ENCODE results near the gene TSPAN9.

The TSPAN9 gene

GRCh38 chr12:3250576-3250975 is 173.4 kb downstream of the TSPAN9 start:
- DNase-seq (ENCODE audit: low read depth in 2 of 2): no peak

DNA sequence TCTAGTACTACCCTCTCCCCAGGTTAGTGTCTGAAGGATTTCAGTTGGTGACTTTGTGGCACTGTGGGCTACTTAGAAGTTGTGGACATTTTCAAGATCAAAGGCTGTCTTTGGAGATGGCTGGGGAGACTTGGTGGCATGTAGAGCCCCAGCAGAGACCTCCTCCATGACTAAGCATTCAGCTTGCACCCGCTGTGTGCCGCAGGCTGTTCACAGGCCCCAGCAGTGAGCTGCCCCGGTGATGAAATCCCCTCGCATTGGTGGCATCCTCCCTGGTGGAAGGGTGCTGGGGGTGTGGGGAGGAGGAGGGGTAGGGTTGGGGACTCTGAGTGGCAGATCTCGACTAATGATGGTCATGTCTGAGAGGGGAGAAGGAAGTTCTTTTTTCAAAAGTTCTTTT is 173.9 kb downstream of the TSPAN9 start:
- DNase-seq (ENCODE audit: low read depth in 2 of 2): no peak

DNA sequence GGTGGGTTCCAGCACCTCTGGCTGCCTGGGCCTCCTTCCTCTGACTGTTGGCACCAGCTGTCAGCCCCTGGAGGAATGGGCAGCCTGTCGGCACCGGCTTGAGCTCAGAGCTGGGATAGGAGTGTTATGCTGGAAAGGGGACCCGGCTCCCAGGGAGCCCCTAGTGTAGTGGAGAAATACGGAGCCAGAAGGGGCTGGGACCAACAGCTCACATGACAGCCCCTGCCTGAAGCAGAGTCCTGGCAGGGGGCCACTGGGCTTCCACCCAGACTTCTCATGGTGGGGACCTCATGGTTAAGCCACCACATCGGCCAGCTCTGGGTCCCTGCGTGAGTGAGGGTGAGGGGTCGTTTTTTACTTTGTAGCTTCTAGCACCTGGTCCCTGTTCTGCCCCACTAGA is 174.5 kb downstream of the TSPAN9 start:
- no peak for DNase-seq (ENCODE audit: low read depth in 2 of 2)

GRCh38 chr12:3252450-3252891 is 175.3 kb downstream of the TSPAN9 start:
- no peak for DNase-seq (ENCODE audit: low read depth in 2 of 2)

DNA sequence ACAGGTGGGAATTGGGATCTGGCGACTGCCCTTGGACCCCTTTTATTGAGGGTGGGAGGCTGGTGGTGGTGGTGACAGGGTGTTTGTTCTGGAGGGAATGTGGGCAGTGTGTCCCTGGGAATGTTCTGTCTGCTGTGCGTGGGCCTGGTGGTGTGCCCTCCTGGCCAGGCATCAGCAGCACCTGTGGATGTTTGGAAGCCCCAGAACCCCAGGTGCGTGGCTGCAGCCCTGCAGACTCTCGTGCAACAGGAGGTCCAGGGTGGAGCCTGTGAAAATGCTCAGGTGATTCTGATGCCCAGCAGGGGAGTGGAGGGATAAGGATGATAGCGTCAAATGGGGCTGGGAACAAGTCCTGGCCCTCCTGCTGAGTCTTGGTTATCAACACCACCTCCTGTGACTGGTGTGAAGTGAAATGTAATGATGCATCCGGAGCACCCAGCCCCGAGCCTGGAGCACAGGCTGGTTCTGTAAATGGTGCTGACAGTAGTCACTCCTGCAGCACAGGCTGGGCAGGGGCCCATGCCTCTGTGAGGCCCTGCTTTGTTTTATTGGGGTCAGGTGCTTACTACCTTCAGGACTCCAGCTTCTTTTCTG is 176.6 kb downstream of the TSPAN9 start:
- no peak for DNase-seq (ENCODE audit: low read depth in 2 of 2)

GRCh38 chr12:3255057-3255456 is 177.9 kb downstream of the TSPAN9 start:
- no peak for DNase-seq (ENCODE audit: low read depth in 2 of 2)

DNA sequence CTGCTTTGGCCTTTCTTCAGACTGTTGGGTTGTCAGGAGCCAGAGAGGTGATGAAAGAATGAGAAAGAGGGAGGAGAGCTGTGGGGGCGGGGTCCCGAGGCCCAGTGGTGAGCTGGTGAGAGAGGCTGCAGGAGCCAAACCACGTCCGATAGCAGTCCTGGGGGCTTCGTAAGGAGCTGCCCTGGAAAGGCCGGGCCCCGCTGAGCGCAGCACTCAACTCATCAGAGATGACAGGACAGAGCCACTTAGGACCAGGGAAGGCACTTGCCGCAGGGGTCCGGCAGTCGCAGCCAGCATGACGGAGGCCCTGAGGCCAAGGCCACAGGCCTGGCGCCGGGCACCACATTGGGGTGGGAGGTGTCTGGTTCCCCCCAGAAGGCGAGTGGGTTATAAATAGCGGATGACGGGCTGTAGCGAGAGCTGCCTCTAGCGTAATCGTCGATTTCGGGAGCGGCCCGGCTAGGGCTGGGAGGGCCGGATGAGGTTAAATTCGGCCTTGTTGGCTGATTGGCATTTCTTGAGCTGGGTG is 179.0 kb downstream of the TSPAN9 start:
- DNase-seq (ENCODE audit: low read depth in 2 of 2): no peak

- no peak for DNase-seq (ENCODE audit: low read depth in 2 of 2)
Observed at GRCh38 chr12:3257411-3257810, 180.2 kb downstream of the TSPAN9 start.

DNA sequence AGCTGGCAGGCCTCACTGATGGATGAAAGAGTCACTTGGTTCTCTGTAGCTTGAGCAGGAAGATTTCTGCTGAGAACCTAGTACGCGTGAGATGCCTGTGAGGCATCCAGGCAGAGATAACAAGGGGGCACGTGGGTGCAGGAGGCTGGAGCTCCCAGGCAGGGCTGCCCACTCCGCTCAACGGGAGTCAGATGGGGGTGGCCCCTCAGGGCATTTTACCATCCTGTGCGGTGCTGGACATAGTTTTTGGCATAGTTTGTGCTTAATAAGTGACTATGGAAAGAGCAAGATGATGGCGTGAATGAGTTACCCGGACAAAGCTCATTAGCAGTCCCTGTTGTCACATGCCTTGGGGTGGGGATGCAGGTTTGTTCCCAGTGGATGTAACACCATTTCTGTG is 182.8 kb downstream of the TSPAN9 start:
- no peak for DNase-seq (ENCODE audit: low read depth in 2 of 2)

GRCh38 chr12:3261782-3262359 is 184.7 kb downstream of the TSPAN9 start:
- no peak for DNase-seq (ENCODE audit: low read depth in 2 of 2)

DNA sequence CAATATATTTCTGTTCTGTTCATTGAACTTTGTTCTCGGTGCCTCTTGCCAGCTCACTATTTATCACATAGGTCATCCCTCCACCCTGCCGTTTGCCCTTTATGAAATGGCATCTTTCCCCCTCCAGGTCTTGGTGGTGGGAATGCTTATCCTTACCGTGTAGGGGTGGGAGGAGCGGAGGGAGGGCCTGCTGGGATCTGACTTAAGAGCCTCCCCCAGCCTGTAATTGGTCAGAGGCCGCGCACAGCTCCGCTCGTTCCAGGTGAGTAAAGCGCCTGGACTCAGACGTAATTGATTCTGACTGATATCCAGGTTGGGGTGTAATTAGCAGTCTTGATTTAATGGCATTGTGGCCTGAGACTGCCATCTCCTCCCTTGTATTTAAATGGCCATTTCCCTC is 185.3 kb downstream of the TSPAN9 start:
- no peak for DNase-seq (ENCODE audit: low read depth in 2 of 2)

GRCh38 chr12:3263282-3263681 is 186.1 kb downstream of the TSPAN9 start:
- no peak for DNase-seq (ENCODE audit: low read depth in 2 of 2)

DNA sequence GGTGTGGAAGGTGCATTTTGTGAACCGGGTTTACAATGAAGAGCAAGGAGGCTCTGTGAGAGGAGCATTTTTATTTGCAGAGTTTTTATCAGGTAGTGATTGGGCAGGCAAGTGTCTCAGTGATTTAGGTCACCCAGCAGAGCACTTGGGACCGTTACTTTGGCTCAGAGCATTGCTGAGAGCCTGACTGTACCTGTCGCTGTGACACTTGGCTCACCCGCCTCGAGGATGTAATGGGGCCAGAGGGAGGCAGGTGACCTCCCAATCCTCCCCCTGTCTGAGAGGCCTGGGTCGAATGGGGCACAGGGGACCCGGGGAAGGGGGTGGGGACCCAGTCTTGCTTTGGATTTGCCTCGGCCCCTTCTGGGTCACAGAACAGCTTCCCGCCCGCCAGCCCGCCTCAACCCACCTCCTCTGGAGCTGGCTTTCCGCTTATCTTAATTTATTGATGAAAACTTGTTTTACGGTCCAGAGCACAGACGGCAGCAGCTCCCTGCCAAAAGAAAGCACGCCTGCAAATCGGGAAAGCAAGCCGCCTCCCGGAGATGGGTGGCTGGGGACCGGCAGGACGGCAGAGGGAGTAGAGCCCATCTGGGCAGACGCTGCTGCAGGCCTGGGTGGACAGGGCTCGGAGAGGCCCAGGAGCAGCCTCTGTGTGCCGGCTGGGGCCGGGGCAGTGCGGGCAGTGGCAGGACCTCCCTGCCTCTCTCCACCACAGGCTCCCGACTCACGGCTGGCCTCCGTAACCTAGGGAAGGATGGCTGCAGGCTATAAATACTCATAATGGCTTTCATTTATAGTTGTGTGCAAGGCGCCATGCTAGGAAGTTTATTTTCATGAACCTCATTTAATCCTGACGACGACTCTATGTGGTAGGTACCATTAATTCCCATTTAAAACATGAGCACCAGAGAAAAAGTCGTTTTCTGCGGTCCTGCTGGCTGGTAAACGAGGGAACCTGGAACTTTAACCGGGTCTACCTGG is 187.1 kb downstream of the TSPAN9 start:
- DNase-seq (ENCODE audit: low read depth in 2 of 2): no peak

DNA sequence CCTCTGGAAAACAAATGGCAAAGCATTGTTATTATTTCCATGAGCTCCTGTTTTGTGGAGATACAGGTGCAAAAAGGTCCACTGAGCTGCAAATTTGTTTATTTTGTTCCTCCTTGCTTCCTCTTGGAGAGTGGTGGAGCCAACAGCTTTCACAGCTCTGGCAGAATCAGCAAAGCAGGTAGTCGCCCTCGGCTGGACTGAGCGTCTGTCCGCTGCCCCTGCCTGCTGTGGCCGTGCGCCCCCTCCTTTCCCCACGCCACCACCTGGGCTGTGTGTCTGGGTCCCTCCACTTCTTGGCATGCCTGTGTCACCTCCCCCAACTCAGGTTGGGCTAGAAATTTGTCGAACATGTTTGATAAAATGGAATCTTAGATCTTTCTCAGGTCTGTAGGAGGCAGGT is 188.2 kb downstream of the TSPAN9 start:
- DNase-seq (ENCODE audit: low read depth in 2 of 2): no peak

DNA sequence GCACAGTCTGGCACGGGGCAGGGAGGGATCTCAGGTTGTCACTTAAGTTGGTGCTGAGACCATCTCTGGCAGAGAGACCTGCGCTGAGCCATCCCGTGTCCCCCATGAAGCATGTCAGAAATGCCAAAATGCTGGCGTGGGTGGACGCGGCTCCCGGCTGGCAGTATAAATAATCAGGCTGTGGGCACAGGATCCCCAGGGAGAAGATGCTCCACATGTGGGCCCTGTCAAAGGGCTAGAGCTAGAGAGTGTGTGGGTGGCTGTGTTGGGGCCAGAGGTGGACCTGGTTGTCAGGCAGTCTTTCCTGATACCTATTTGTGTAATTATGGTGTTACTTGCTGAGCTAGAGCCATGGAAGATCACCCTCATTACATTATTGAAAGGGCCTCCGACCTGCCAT is 189.5 kb downstream of the TSPAN9 start:
- DNase-seq (ENCODE audit: low read depth in 2 of 2): no peak

DNA sequence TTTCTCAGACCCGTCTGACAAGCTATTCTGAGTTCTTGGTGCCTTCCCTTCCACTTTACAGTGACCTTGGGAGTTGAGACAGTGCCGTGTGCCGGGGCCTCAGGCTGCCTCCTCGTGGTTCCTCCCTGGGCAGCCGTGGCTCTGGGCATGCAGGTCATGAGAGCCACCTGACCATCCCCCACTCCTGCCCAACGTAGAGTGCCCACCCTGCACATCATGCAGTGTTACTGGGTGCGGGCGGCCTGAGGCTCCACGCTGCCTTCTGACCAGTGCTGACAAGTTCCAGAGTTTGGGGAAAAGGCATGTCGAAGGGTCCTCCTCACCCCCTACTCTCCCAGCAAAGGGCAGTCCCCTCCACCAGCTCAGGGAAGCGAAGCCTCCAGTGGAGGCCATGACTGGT is 190.5 kb downstream of the TSPAN9 start:
- no peak for DNase-seq (ENCODE audit: low read depth in 2 of 2)

GRCh38 chr12:3269594-3269993 is 192.4 kb downstream of the TSPAN9 start:
- no peak for DNase-seq (ENCODE audit: low read depth in 2 of 2)

- DNase-seq (ENCODE audit: low read depth in 2 of 2): no peak
Observed at GRCh38 chr12:3271146-3271545, 194.0 kb downstream of the TSPAN9 start.

GRCh38 chr12:3271639-3272038 is 194.5 kb downstream of the TSPAN9 start:
- DNase-seq (ENCODE audit: low read depth in 2 of 2): no peak

DNA sequence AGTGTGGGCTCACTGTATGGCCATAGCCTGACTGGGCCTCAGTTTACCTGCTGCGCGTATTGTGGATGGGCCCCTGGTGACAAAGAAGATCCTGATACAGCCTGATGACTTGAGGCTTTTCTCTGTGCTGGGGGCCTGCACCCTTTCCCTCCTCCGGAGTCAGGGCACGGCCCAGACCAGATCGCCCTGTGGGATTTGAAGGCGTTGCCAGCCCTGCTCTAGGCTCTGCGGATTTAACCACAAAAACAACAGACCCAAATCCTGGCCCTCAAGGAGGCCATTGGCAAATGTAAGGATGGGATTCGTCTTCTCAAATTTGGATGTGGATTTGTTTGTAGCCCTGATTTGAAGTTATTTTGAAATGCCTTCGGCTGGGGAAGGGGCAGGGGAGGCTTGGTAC is 195.8 kb downstream of the TSPAN9 start:
- no peak for DNase-seq (ENCODE audit: low read depth in 2 of 2)

- DNase-seq (ENCODE audit: low read depth in 2 of 2): no peak
Observed at GRCh38 chr12:3273409-3273853, 196.3 kb downstream of the TSPAN9 start.

DNA sequence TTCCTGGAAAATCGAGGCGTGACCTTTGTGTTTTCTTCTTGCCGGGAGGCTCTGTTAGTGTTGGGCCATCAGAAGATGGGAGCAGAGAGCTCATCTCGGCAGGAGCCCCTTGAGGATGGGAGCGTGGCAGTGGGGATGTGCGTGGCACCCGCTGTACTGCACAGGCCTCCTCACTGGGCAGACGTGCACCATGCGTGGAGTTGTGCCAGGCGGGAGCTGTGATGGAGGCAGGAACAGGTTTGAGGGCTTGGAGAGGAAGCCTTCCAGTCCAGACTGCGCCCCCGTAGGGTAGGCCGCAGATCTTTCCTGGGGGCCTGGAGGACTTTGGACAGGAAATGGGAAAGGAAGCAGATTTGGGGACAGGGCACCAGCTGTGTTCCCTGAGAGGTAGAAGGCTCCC is 197.5 kb downstream of the TSPAN9 start:
- DNase-seq (ENCODE audit: low read depth in 2 of 2): no peak
